ENCODE data around the gene SDF4. TPM values are rescaled to one million over a fixed set of nuclear protein-coding genes. Genes with fewer than 3 reads are reported as not detected.

The SDF4 gene
- polyA plus RNA-seq (2013, experiment 1 of 2), result 62.8 TPM
- polyA plus RNA-seq (2013, experiment 2 of 2), result 64.4 TPM

DNA sequence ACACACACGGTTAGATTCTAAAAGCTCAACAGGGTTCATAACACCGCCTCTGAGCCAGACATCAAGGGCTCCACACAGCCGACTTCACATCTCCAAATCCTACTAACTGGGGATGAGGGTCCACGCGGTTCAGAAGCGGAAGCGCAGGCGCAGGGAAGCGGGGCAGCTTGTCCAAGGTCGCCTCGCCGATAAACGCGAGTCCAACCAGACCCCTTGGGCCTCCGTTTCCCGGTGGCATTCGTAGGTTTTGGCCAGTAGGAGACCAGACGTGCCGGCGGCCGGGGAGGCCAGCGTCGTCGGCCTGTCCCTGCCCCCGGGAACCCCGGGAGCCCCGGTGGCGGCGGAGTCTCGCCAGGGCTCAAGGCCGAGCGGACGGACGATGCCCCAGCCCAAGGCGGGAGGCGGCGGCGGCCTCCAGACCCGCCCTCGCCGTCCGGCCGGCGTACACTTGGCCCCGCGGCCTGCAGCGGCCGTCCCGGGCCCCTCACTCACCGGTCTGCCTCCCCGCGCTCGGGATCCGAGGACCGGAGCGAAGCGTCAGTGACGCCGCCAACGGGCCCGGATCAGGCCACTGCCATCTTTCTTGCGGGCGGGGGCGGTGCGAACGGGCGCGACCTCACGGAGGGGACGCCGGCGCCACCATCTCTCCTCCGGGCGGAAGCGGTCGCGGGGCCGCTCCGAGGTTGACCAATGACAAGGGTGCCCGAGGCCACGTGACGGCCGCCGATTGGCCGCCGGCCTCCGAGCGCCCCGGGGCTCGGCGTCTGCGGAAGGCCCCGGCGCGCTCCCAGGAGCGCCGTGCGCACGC, at the start of gene SDF4:
Gene SDF4 (minus strand): TSS at position 602 of the 808 bp plus-strand sequence. CDS start 3,229 bp downstream, outside the sequence.
- Histone ChIP-seq H2BK12ac (ENCODE audit: low read length) (peak within 1 kb of the TSS; percentile 58), H4K8ac (ENCODE audit: low read depth, low read length) (peak within 1 kb of the TSS; percentile 96), H3K27me3 (ENCODE audit: control insufficient read depth in 3 of 3, insufficient read depth in 3 of 3, low read depth in 1 of 3, low read length in 3 of 3) (no peaks in the 10 kb centered on the region), H3K4me1 (ENCODE audit: control insufficient read depth in 2 of 2, insufficient read depth in 1 of 2, low read depth in 1 of 2, low read length in 2 of 2) (peaks cover 10 to 15% of the 10 kb centered on the region in 2 donors), H3K9ac (ENCODE audit: low read depth, low read length, poor library complexity) (peak within 1 kb of the TSS; percentile 97), H3K36me3 (replicated peaks in 1 of 2; ENCODE audit: control insufficient read depth in 2 of 2, insufficient read depth in 2 of 2, low read length in 2 of 2) (peaks cover 26 to 54% of the 10 kb centered on the region in 2 donors), H3K18ac (ENCODE audit: low read length) (peak within 1 kb of the TSS; percentile 97), H3K23ac (ENCODE audit: low read depth, low read length, poor library complexity) (peak within 1 kb of the TSS; percentile 99), H3K27ac (replicated peaks; ENCODE audit: low read length) (peak within 1 kb of the TSS; percentile 39), H3K79me1 (ENCODE audit: low read depth, low read length) (peaks cover 23% of the 10 kb centered on the region), H2AFZ (ENCODE audit: low read length) (peak within 1 kb of the TSS; percentile 93), H3K4me3 (ENCODE audit: low read length in 2 of 2) (peak within 1 kb of the TSS; percentile 61 to 98), H2BK5ac (ENCODE audit: low read length) (peak within 1 kb of the TSS; percentile 95), H3K14ac (ENCODE audit: low read length) (peak within 1 kb of the TSS; percentile 63), H3K4me2 (ENCODE audit: insufficient read depth, low read length, poor library complexity, severe bottlenecking) (peak within 1 kb of the TSS; percentile 80), H2AK5ac (ENCODE audit: low read depth, low read length) (peak within 1 kb of the TSS; percentile 100), H4K91ac (ENCODE audit: low read depth, low read length, poor library complexity) (peak within 1 kb of the TSS; percentile 97), H2BK15ac (ENCODE audit: low read length) (peak within 1 kb of the TSS; percentile 89), H3K9me3 (replicated peaks in 1 of 2; ENCODE audit: control insufficient read depth in 2 of 2, insufficient read depth in 1 of 2, low read depth in 1 of 2, low read length in 2 of 2) (peaks cover 0 to 12% of the 10 kb centered on the region in 2 donors), H3K4ac (ENCODE audit: low read length) (peak within 1 kb of the TSS; percentile 99), H2BK120ac (ENCODE audit: low read depth, low read length) (peak within 1 kb of the TSS; percentile 57)
- peak; percentile 95 for DNase-seq (ENCODE audit: low spot score)
- WGBS, 2 donors (ENCODE audit: extremely low coverage in 2 of 2, insufficient read length in 2 of 2, insufficient replicate concordance in 1 of 2), result no CpG with 5 or more reads among the region's 99 CpGs

DNA sequence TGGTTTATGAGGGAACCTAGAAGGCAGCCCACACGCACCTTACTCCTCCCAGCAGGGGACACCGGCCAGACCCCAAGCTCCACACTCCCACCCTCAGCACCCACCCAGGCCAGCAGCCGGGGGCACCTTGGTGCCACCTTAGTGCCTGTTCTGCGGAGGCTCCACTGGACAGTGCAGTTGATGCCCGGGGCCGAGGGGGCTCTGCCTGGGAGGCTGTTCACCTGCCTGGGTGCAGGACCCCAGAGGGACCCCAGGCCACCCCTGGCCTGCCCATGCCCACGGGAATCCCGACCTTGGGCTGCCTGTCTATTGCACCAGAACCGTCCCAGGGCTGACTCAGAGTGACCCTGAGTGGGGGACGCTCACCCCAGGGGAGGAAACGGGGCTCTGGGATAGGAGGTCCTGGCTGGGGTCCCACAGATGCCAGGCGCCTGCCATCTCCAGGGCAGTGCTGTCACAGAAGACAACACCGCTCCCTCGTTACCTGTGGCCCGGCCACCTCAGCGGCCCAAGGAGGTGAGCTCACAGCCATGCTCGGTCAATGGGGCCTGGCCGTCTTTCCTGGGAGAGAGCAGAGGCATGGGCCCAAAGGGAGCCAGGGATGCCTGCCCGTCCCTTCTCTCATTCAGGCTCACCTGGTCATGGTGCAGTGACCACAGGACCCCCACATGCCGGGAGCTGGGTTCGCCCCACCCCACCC, 49.1 kb upstream of the SDF4 start:
- no peak overlapping the region for H3K4me2 ChIP-seq (ENCODE audit: insufficient read depth, low read length, poor library complexity, severe bottlenecking)
- no peak overlapping the region for H2AFZ ChIP-seq (ENCODE audit: low read length)
- no peaks in the 10 kb centered on the region for H3K9me3 ChIP-seq (replicated peaks in 1 of 2; ENCODE audit: control insufficient read depth in 2 of 2, insufficient read depth in 1 of 2, low read depth in 1 of 2, low read length in 2 of 2)
- no peak overlapping the region for H4K8ac ChIP-seq (ENCODE audit: low read depth, low read length)
- H3K4me3 ChIP-seq (ENCODE audit: low read length in 2 of 2), result no peak overlapping the region
- WGBS, 2 donors (ENCODE audit: extremely low coverage in 2 of 2, insufficient read length in 2 of 2, insufficient replicate concordance in 1 of 2), result no CpG with 5 or more reads among the region's 21 CpGs
- no peak overlapping the region for H2BK12ac ChIP-seq (ENCODE audit: low read length)
- peak overlapping the region; percentile 89 for H2BK15ac ChIP-seq (ENCODE audit: low read length)
- no peaks in the 10 kb centered on the region for H3K27me3 ChIP-seq (ENCODE audit: control insufficient read depth in 3 of 3, insufficient read depth in 3 of 3, low read depth in 1 of 3, low read length in 3 of 3)
- H4K91ac ChIP-seq (ENCODE audit: low read depth, low read length, poor library complexity), result no peak overlapping the region
- H3K14ac ChIP-seq (ENCODE audit: low read length), result peak overlapping the region; percentile 82
- peak overlapping the region; percentile 81 for H2AK5ac ChIP-seq (ENCODE audit: low read depth, low read length)
- no peak overlapping the region for H3K4ac ChIP-seq (ENCODE audit: low read length)
- no peak overlapping the region for H3K27ac ChIP-seq (replicated peaks; ENCODE audit: low read length)
- H3K79me1 ChIP-seq (ENCODE audit: low read depth, low read length), result peaks cover 2% of the 10 kb centered on the region
- H3K23ac ChIP-seq (ENCODE audit: low read depth, low read length, poor library complexity), result no peak overlapping the region
- H3K4me1 ChIP-seq (ENCODE audit: control insufficient read depth in 2 of 2, insufficient read depth in 1 of 2, low read depth in 1 of 2, low read length in 2 of 2), result peaks cover 0 to 4% of the 10 kb centered on the region in 2 donors
- no peak for DNase-seq (ENCODE audit: low spot score)
- H2BK5ac ChIP-seq (ENCODE audit: low read length), result peak overlapping the region; percentile 24
- peak overlapping the region; percentile 28 for H3K18ac ChIP-seq (ENCODE audit: low read length)
- H2BK120ac ChIP-seq (ENCODE audit: low read depth, low read length), result no peak overlapping the region
- peak overlapping the region; percentile 44 for H3K9ac ChIP-seq (ENCODE audit: low read depth, low read length, poor library complexity)
- H3K36me3 ChIP-seq (replicated peaks in 1 of 2; ENCODE audit: control insufficient read depth in 2 of 2, insufficient read depth in 2 of 2, low read length in 2 of 2), result no peaks in the 10 kb centered on the region

DNA sequence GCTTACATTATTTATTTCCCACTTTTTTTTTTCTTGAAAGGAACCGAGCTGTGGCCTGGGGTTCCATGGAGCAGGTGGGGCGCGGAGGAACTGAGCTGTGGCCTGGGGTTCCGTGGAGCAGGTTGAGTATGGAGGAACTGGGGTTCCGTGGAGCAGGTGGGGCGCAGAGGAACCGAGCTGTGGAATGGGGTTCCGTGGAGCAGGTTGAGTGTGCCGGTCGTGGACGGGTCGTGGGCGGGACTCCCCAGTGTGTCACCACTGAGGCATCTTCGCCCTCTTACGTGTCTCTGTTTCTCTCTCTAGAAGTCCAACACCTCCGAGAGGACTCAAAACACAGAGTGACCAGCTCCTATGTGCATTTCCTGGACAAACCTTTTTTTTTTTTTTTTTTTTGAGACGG, 47.2 kb upstream of the SDF4 start:
- Histone ChIP-seq H4K91ac (ENCODE audit: low read depth, low read length, poor library complexity) (no peak overlapping the region), H3K79me1 (ENCODE audit: low read depth, low read length) (peaks cover 5% of the 10 kb centered on the region), H3K9me3 (replicated peaks in 1 of 2; ENCODE audit: control insufficient read depth in 2 of 2, insufficient read depth in 1 of 2, low read depth in 1 of 2, low read length in 2 of 2) (no peaks in the 10 kb centered on the region), H3K4ac (ENCODE audit: low read length) (no peak overlapping the region), H3K14ac (ENCODE audit: low read length) (no peak overlapping the region), H2BK120ac (ENCODE audit: low read depth, low read length) (no peak overlapping the region), H2AK5ac (ENCODE audit: low read depth, low read length) (no peak overlapping the region), H2BK15ac (ENCODE audit: low read length) (no peak overlapping the region), H3K36me3 (replicated peaks in 1 of 2; ENCODE audit: control insufficient read depth in 2 of 2, insufficient read depth in 2 of 2, low read length in 2 of 2) (no peaks in the 10 kb centered on the region), H3K4me3 (ENCODE audit: low read length in 2 of 2) (peak overlapping the region in 1 of 2 donors; percentile 16), H3K27ac (replicated peaks; ENCODE audit: low read length) (no peak overlapping the region), H3K18ac (ENCODE audit: low read length) (peak overlapping the region; percentile 11), H2BK5ac (ENCODE audit: low read length) (no peak overlapping the region), H2AFZ (ENCODE audit: low read length) (no peak overlapping the region), H3K4me1 (ENCODE audit: control insufficient read depth in 2 of 2, insufficient read depth in 1 of 2, low read depth in 1 of 2, low read length in 2 of 2) (peaks cover 5 to 14% of the 10 kb centered on the region in 2 donors), H3K9ac (ENCODE audit: low read depth, low read length, poor library complexity) (no peak overlapping the region), H3K4me2 (ENCODE audit: insufficient read depth, low read length, poor library complexity, severe bottlenecking) (no peak overlapping the region), H3K23ac (ENCODE audit: low read depth, low read length, poor library complexity) (no peak overlapping the region), H4K8ac (ENCODE audit: low read depth, low read length) (peak overlapping the region; percentile 65), H2BK12ac (ENCODE audit: low read length) (no peak overlapping the region), H3K27me3 (ENCODE audit: control insufficient read depth in 3 of 3, insufficient read depth in 3 of 3, low read depth in 1 of 3, low read length in 3 of 3) (no peaks in the 10 kb centered on the region)
- no peak for DNase-seq (ENCODE audit: low spot score)
- no CpG with 5 or more reads among the region's 17 CpGs for WGBS, 2 donors (ENCODE audit: extremely low coverage in 2 of 2, insufficient read length in 2 of 2, insufficient replicate concordance in 1 of 2)

DNA sequence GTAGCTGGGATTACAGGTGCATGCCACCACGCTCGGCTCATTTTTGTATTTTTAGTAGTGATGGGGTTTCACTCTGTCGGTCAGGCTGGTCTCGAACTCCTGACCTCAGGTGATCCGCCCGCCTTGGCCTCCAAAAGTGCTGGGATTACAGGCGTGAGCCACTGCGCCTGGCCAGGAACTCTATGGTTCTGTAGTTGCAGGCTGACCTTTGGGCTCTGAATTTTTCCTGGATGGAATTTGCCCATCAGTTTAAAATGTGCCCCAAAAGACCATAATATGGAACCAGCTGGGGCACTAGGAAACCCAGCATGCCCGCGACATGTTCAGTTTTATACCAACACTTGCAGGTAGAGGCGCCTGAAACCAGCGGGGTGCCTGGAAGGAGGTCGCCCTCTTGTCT, 46.8 kb upstream of the SDF4 start:
- Histone ChIP-seq H3K14ac (ENCODE audit: low read length) (no peak overlapping the region), H3K9me3 (replicated peaks in 1 of 2; ENCODE audit: control insufficient read depth in 2 of 2, insufficient read depth in 1 of 2, low read depth in 1 of 2, low read length in 2 of 2) (no peaks in the 10 kb centered on the region), H2BK15ac (ENCODE audit: low read length) (no peak overlapping the region), H3K9ac (ENCODE audit: low read depth, low read length, poor library complexity) (no peak overlapping the region), H4K91ac (ENCODE audit: low read depth, low read length, poor library complexity) (no peak overlapping the region), H2BK5ac (ENCODE audit: low read length) (no peak overlapping the region), H3K4me3 (ENCODE audit: low read length in 2 of 2) (no peak overlapping the region), H4K8ac (ENCODE audit: low read depth, low read length) (no peak overlapping the region), H3K79me1 (ENCODE audit: low read depth, low read length) (peaks cover 5% of the 10 kb centered on the region), H3K4me1 (ENCODE audit: control insufficient read depth in 2 of 2, insufficient read depth in 1 of 2, low read depth in 1 of 2, low read length in 2 of 2) (peaks cover 5 to 12% of the 10 kb centered on the region in 2 donors), H3K36me3 (replicated peaks in 1 of 2; ENCODE audit: control insufficient read depth in 2 of 2, insufficient read depth in 2 of 2, low read length in 2 of 2) (no peaks in the 10 kb centered on the region), H3K4ac (ENCODE audit: low read length) (no peak overlapping the region), H3K27me3 (ENCODE audit: control insufficient read depth in 3 of 3, insufficient read depth in 3 of 3, low read depth in 1 of 3, low read length in 3 of 3) (no peaks in the 10 kb centered on the region), H3K23ac (ENCODE audit: low read depth, low read length, poor library complexity) (no peak overlapping the region), H3K4me2 (ENCODE audit: insufficient read depth, low read length, poor library complexity, severe bottlenecking) (no peak overlapping the region), H2BK12ac (ENCODE audit: low read length) (no peak overlapping the region), H2AFZ (ENCODE audit: low read length) (no peak overlapping the region), H3K27ac (replicated peaks; ENCODE audit: low read length) (no peak overlapping the region), H2BK120ac (ENCODE audit: low read depth, low read length) (no peak overlapping the region), H3K18ac (ENCODE audit: low read length) (no peak overlapping the region), H2AK5ac (ENCODE audit: low read depth, low read length) (no peak overlapping the region)
- WGBS, 2 donors (ENCODE audit: extremely low coverage in 2 of 2, insufficient read length in 2 of 2, insufficient replicate concordance in 1 of 2), result no CpG with 5 or more reads among the region's 13 CpGs
- no peak for DNase-seq (ENCODE audit: low spot score)

Data from neuronal stem cell (in vitro differentiated cells).